ENCODE results near the gene ARID3B. TPM values are rescaled to one million over a fixed set of nuclear protein-coding genes. Genes with fewer than 3 reads are reported as not detected.

Gene ARID3B
- total RNA-seq, 1 experiment from 2014 or later, result 19.0 TPM

DNA sequence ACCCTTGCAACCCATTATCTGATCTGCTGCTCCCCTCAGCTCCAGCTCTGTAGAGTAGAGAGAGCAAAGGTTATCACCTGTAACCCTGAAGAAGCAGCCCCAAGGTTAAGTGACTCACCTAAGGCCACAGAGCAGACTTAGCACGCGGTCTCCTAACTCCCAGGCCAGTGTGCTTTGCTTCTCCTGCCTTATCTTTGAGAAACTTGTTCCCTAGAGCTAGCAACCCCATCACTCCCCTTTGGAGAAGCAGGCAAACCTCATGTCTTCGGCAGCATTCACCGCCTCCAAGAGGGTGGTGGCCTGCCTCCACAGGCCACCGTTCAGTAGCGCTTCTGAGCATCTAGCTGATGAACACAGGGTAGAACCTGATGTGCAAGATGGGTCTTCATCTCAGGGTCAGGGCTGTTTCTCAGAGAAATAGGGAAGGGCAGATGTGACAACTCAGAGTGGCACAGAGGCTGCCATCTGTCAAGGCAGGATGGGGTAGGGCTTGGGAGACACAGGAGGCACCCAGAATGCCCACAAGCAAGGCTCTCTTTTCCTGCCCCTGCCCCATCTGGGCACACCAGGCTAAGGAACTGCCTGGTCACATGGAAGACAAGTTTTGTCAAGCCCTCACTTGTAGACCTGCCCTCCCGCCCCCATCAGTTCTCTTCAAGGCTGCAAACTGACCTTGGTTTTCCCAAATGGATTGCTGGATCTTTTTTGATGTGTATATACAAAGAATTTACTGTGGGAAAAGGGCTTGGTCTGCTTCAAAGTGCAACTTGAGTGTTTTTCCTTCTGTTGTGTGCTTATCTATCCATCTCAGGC, 39.7 kb downstream of the ARID3B start:
- no peak overlapping the region for H3K4me2 ChIP-seq (ENCODE audit: low read length)
- H3F3A ChIP-seq (ENCODE audit: low read length, unreplicated experiment), result no peaks in the 10 kb centered on the region
- DNase-seq, result no peak
- ChIA-PET CTCF (interaction anchor here (0.6 kb wide), 1 partner anchor 28 kb away, joined by 4 read pairs; no protein-coding TSS in a partner anchor), POLR2A (ENCODE audit: unreplicated experiment) (no interaction called here)
- intact Hi-C loops (cut with micrococcal nuclease), result no loop called here
- H3K27ac ChIP-seq (ENCODE audit: low read length), result no peak overlapping the region
- no peaks in the 10 kb centered on the region for H3K9me3 ChIP-seq (ENCODE audit: low read length)
- no peak for ATAC-seq
- no peak overlapping the region for H3K4me3 ChIP-seq (ENCODE audit: low read length)
- no peak overlapping the region for H3K9ac ChIP-seq (ENCODE audit: low read length)
- H3K36me3 ChIP-seq (ENCODE audit: low read depth, low read length), result peaks cover 18% of the 10 kb centered on the region; the same call in 1 of the 2 replicates
- no peaks in the 10 kb centered on the region for H4K20me1 ChIP-seq (ENCODE audit: low read length)
- no peaks in the 10 kb centered on the region for H3K9me2 ChIP-seq (replicated peaks; ENCODE audit: low read length)
- no peak overlapping the region for H2AFZ ChIP-seq (ENCODE audit: low read length)
- no TSS peak for BruUV-seq (replicated peaks)
- no peak for TF ChIP-seq EZH2phosphoT487 (IDR thresholded peaks at IDR 0.05; ENCODE audit: borderline replicate concordance, low read length)
- H3K27me3 ChIP-seq (ENCODE audit: low read length), result no peaks in the 10 kb centered on the region
- H3K4me1 ChIP-seq (ENCODE audit: insufficient read depth, low read length), result no peaks in the 10 kb centered on the region
- H3K79me2 ChIP-seq (ENCODE audit: low read length), result no peaks in the 10 kb centered on the region

DNA sequence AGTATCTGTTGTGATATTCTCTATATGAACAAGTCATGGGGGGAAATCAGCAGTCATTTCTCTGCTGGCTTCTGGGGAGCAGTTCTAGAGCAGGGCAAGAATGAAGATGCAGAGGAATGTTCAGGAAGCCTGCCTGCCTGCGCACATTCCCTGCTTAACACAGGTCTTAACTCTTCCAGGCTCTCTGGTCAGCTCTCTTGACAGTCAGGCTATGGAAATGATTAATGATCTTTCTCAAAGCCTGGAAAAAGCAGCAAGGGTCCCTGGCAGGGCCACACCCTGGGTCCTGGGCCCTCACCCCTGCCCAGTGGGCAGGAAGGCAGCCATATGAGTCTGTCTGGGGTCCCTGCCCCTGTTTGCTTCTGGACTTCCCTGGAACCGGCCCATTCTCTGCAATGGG, 43.2 kb downstream of the ARID3B start:
- Histone ChIP-seq H3K4me2 (ENCODE audit: low read length) (no peak overlapping the region), H4K20me1 (ENCODE audit: low read length) (no peaks in the 10 kb centered on the region), H3K9me3 (ENCODE audit: low read length) (no peaks in the 10 kb centered on the region), H3K9ac (ENCODE audit: low read length) (no peak overlapping the region), H3K27ac (ENCODE audit: low read length) (no peak overlapping the region), H3K79me2 (ENCODE audit: low read length) (no peaks in the 10 kb centered on the region), H2AFZ (ENCODE audit: low read length) (no peak overlapping the region), H3K4me1 (ENCODE audit: insufficient read depth, low read length) (no peaks in the 10 kb centered on the region), H3F3A (ENCODE audit: low read length, unreplicated experiment) (no peaks in the 10 kb centered on the region), H3K4me3 (ENCODE audit: low read length) (no peak overlapping the region), H3K36me3 (ENCODE audit: low read depth, low read length) (peaks cover 12% of the 10 kb centered on the region; the same call in 1 of the 2 replicates), H3K27me3 (ENCODE audit: low read length) (no peaks in the 10 kb centered on the region), H3K9me2 (replicated peaks; ENCODE audit: low read length) (no peaks in the 10 kb centered on the region)
- CTCF ChIA-PET, result no interaction called here
- ATAC-seq, result no peak
- no peak for DNase-seq
- POLR2A ChIA-PET (ENCODE audit: unreplicated experiment), result no interaction called here
- intact Hi-C loops (cut with micrococcal nuclease), result no loop called here
- TF ChIP-seq EZH2 (IDR thresholded peaks at IDR 0.05; ENCODE audit: low read length, unreplicated experiment) (no peak), EZH2phosphoT487 (IDR thresholded peaks at IDR 0.05; ENCODE audit: borderline replicate concordance, low read length) (no peak)
- TF ChIP-seq, protein P1, sequence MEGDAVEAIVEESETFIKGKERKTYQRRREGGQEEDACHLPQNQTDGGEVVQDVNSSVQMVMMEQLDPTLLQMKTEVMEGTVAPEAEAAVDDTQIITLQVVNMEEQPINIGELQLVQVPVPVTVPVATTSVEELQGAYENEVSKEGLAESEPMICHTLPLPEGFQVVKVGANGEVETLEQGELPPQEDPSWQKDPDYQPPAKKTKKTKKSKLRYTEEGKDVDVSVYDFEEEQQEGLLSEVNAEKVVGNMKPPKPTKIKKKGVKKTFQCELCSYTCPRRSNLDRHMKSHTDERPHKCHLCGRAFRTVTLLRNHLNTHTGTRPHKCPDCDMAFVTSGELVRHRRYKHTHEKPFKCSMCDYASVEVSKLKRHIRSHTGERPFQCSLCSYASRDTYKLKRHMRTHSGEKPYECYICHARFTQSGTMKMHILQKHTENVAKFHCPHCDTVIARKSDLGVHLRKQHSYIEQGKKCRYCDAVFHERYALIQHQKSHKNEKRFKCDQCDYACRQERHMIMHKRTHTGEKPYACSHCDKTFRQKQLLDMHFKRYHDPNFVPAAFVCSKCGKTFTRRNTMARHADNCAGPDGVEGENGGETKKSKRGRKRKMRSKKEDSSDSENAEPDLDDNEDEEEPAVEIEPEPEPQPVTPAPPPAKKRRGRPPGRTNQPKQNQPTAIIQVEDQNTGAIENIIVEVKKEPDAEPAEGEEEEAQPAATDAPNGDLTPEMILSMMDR (conservative IDR thresholded peaks at IDR 0.05; ENCODE audit: low read depth, low read length), result no peak
- BruUV-seq (replicated peaks), result no TSS peak

DNA sequence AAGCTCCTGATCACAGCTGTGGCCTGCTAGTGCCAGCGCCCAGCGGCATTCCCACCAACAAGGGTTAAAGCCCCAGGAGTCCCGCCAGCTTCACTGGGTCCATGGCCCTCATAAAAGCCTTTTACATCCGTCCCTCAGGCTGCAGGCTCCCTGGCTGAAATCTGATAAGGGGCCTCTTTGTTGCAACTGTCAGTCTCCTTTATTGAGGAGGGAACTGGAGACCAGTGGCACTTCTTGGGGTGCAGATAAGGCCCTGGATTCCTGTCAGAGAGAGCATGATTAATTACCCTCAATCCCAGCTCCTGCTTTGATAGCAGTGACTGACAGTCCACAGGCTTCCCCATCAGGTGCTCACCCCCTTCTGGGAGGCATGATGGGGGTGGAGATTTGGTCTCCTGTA, 43.8 kb downstream of the ARID3B start:
- Histone ChIP-seq H3K4me1 (ENCODE audit: insufficient read depth, low read length) (no peaks in the 10 kb centered on the region), H4K20me1 (ENCODE audit: low read length) (no peaks in the 10 kb centered on the region), H3K79me2 (ENCODE audit: low read length) (no peaks in the 10 kb centered on the region), H3K27ac (ENCODE audit: low read length) (no peak overlapping the region), H3K4me2 (ENCODE audit: low read length) (no peak overlapping the region), H3K4me3 (ENCODE audit: low read length) (no peak overlapping the region), H2AFZ (ENCODE audit: low read length) (no peak overlapping the region), H3K9me2 (replicated peaks; ENCODE audit: low read length) (no peaks in the 10 kb centered on the region), H3K36me3 (ENCODE audit: low read depth, low read length) (peaks cover 13% of the 10 kb centered on the region; the same call in 1 of the 2 replicates), H3F3A (ENCODE audit: low read length, unreplicated experiment) (no peaks in the 10 kb centered on the region), H3K27me3 (ENCODE audit: low read length) (no peaks in the 10 kb centered on the region), H3K9ac (ENCODE audit: low read length) (no peak overlapping the region), H3K9me3 (ENCODE audit: low read length) (no peaks in the 10 kb centered on the region)
- ATAC-seq, result no peak
- CTCF ChIA-PET, result no interaction called here
- DNase-seq, result no peak
- intact Hi-C loops (cut with micrococcal nuclease), result no loop called here
- TF ChIP-seq EZH2phosphoT487 (IDR thresholded peaks at IDR 0.05; ENCODE audit: borderline replicate concordance, low read length) (no peak), EZH2 (IDR thresholded peaks at IDR 0.05; ENCODE audit: low read length, unreplicated experiment) (no peak)
- TF ChIP-seq, protein P1 (conservative IDR thresholded peaks at IDR 0.05; ENCODE audit: low read depth, low read length), result no peak
- POLR2A ChIA-PET (ENCODE audit: unreplicated experiment), result no interaction called here
- no TSS peak for BruUV-seq (replicated peaks)
